Prostate gland (tissue), 2 donors: ENCODE results near the gene ABLIM3. TPM values are rescaled to one million over a fixed set of nuclear protein-coding genes. Genes with fewer than 3 reads are reported as not detected.

Source experiments
- DNase-seq: peaks from one replicate; pipeline ENCODE4 v3.0.0-alpha.2; 2019; ENCODE audit warnings: low spot score
- H3K27ac ChIP-seq, 2 donors: fragments of 200-600 bp; sonication (generic); 2 replicates each; pipeline ENCODE4 v1.5.1; 2017 to 2019
- H3K27me3 ChIP-seq: fragments of 200-600 bp; sonication (generic); replicated peaks from 2 replicates; pipeline ENCODE4 v1.5.1; 2019; ENCODE audit not compliant: insufficient read depth
- H3K36me3 ChIP-seq, 2 donors: fragments of 200-600 bp; sonication (generic); 1 replicate in 1 of 2; 2 replicates in 1 of 2; pipeline versions ENCODE4 v1.5.1 to v1.8.1; 2017 to 2019
- H3K4me1 ChIP-seq: fragments of 200-600 bp; sonication (generic); replicated peaks from 2 replicates; pipeline ENCODE4 v1.5.1; 2019
- H3K4me3 ChIP-seq, 2 donors: fragments of 200-600 bp; sonication (generic); 2 replicates each; pipeline ENCODE4 v1.5.1; 2017 to 2019
- H3K9me3 ChIP-seq: fragments of 200-600 bp; sonication (generic); 2 replicates; pipeline ENCODE4 v1.5.1; 2017
- POLR2A ChIP-seq: fragments of 450-650 bp; IDR thresholded peaks from one replicate; pipeline ENCODE4 v1.6.1; 2016; ENCODE audit warnings: antibody characterized with exemption, mild to moderate bottlenecking
- POLR2AphosphoS5 ChIP-seq: sonication (generic); formaldehyde crosslinking; IDR thresholded peaks from one replicate; pipeline ENCODE4 v1.6.1; 2017; ENCODE audit warnings: antibody characterized with exemption
- WGBS: methylation state at CpG from one replicate; pipeline ENCODE4 v1.1.5; 2018; 5-methylcytosine and 5-hydroxymethylcytosine counted together
- intact Hi-C: fragments of 100-400 bp; cut with DNase I; formaldehyde crosslinking; loops from one replicate; pipeline ENCODE4 v1.14.2; 2022
- total RNA-seq, 2 donors: library from RNA; depleted of rRNA; stranded (reverse); fragments of >200 nt; gene quantifications; one replicate each; pipeline ENCODE4 v1.1.0, GENCODE V29; 2016
- TF ChIP-seq, protein P1 (sequence below), 4 experiments: fragments of 200-600 bp in 2 of 4; fragments of 450-650 bp in 2 of 4; sonication (generic) in 2 of 4; IDR thresholded peaks; 1 replicate in 3 of 4; 2 replicates in 1 of 4; pipeline ENCODE4 v1.5.1; 2016 to 2019; ENCODE audit warnings: antibody characterized with exemption in 4 of 4, mild to moderate bottlenecking in 2 of 4, moderate library complexity in 2 of 4

The ABLIM3 gene
- total RNA-seq, 2 donors from 2014 or later, result 9.0 to 11.7 TPM

GRCh38 chr5:149164731-149165130 lies 23.4 kb downstream of the ABLIM3 start:
- Histone ChIP-seq H3K27me3 (no peaks in the 10 kb centered on the region), H3K27ac (no peak overlapping the region)
- intact Hi-C loops, result no loop called here

GRCh38 chr5:149166128-149166527 lies 24.8 kb downstream of the ABLIM3 start:
- no peak overlapping the region for H3K4me3 ChIP-seq
- H3K36me3 ChIP-seq, result no peaks in the 10 kb centered on the region
- no peak for DNase-seq
- no peak for TF ChIP-seq POLR2A
- no peak for TF ChIP-seq POLR2AphosphoS5
- TF ChIP-seq, protein P1, sequence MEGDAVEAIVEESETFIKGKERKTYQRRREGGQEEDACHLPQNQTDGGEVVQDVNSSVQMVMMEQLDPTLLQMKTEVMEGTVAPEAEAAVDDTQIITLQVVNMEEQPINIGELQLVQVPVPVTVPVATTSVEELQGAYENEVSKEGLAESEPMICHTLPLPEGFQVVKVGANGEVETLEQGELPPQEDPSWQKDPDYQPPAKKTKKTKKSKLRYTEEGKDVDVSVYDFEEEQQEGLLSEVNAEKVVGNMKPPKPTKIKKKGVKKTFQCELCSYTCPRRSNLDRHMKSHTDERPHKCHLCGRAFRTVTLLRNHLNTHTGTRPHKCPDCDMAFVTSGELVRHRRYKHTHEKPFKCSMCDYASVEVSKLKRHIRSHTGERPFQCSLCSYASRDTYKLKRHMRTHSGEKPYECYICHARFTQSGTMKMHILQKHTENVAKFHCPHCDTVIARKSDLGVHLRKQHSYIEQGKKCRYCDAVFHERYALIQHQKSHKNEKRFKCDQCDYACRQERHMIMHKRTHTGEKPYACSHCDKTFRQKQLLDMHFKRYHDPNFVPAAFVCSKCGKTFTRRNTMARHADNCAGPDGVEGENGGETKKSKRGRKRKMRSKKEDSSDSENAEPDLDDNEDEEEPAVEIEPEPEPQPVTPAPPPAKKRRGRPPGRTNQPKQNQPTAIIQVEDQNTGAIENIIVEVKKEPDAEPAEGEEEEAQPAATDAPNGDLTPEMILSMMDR (IDR thresholded peaks at IDR 0.05), result no peak
- intact Hi-C loops, result no loop called here
- H3K27me3 ChIP-seq, result no peaks in the 10 kb centered on the region
- peaks cover 5% of the 10 kb centered on the region for H3K4me1 ChIP-seq
- H3K9me3 ChIP-seq, result no peaks in the 10 kb centered on the region
- H3K27ac ChIP-seq, result no peak overlapping the region

More at GRCh38 chr5:149164731-149165130, 23.4 kb downstream of the ABLIM3 start:
- H3K4me1 ChIP-seq, result peaks cover 9% of the 10 kb centered on the region
- 100% methylated on average over 1 of the region's 1 CpG for WGBS
- no peaks in the 10 kb centered on the region for H3K9me3 ChIP-seq
- no peak overlapping the region for H3K4me3 ChIP-seq
- no peak for DNase-seq
- H3K36me3 ChIP-seq, result no peaks in the 10 kb centered on the region
- no peak for TF ChIP-seq POLR2A
- TF ChIP-seq, protein P1 (IDR thresholded peaks at IDR 0.05), result no peak

DNA sequence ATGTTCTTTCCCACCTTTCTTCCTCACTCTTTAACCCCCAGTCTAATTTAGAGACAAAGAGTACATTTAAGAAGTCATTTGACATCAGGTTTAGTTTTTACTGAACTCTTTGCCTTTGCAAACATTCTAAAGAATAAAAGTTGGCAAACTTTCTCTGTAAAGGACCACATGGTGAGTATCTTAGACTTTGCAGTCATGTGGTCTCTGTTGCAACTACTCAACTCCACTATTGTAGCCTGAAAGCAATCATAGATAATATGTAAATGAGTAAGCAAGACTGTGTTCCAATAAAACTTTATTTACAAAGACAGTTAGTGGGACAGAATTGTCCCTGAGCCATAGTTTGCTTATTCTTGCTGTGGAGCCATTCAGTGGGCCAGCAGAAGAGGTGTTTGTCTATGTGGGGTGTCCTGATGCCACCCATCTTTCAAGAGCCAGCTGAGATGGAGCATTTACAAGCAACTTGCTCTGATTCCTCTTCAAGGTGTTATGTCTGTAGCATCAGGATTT lies 25.4 kb downstream of the ABLIM3 start:
- no peaks in the 10 kb centered on the region for H3K9me3 ChIP-seq
- no peaks in the 10 kb centered on the region for H3K27me3 ChIP-seq
- intact Hi-C loops, result no loop called here
- H3K4me1 ChIP-seq, result peaks cover under 1% of the 10 kb centered on the region
- no peak for TF ChIP-seq POLR2A
- TF ChIP-seq POLR2AphosphoS5, result no peak
- TF ChIP-seq, protein P1 (IDR thresholded peaks at IDR 0.05), result no peak
- no peak for DNase-seq
- H3K36me3 ChIP-seq, result no peaks in the 10 kb centered on the region
- H3K27ac ChIP-seq, result no peak overlapping the region
- no peak overlapping the region for H3K4me3 ChIP-seq

DNA sequence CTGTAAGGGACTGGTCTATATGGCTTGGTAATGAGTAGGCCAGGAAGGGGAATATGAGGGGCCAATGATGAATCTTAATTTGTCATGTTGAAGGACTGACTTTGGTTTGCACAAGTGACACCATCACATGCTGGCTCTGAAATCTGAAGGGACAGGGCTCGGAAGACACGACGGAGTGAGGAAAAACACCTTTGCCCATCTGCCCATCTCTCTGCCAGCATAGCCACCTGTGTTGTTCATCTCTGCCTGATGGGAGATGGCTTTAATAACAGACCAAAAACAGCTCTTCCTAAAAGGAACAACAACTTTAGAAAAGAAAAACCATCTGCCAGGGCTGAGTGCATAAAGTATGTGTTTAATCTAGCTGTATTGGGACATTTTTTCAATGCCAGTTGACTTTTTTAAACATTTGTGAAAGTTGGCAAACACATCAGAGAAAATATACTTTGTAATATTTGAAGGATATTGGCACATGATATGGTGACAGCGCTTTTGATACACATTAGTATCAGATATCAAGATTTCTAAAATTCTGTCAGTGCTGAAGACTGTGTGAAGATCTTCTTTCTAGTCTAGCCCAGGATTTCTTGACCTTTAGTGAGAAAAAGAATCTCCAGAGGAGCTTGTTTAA lies 27.1 kb downstream of the ABLIM3 start:
- DNase-seq, result no peak
- TF ChIP-seq POLR2A (no peak), POLR2AphosphoS5 (no peak)
- TF ChIP-seq, protein P1 (IDR thresholded peaks at IDR 0.05), result no peak
- H3K27me3 ChIP-seq, result no peaks in the 10 kb centered on the region
- no peak overlapping the region for H3K4me3 ChIP-seq
- H3K27ac ChIP-seq, result no peak overlapping the region
- 99% methylated on average over 4 of the region's 4 CpGs for whole genome bisulfite sequencing
- no peaks in the 10 kb centered on the region for H3K36me3 ChIP-seq
- no peaks in the 10 kb centered on the region for H3K9me3 ChIP-seq
- H3K4me1 ChIP-seq, result no peaks in the 10 kb centered on the region
- intact Hi-C loops, result no loop called here

GRCh38 chr5:149170299-149170698 lies 29.0 kb downstream of the ABLIM3 start:
- H3K9me3 ChIP-seq, result no peaks in the 10 kb centered on the region
- H3K4me1 ChIP-seq, result no peaks in the 10 kb centered on the region
- H3K36me3 ChIP-seq, result no peaks in the 10 kb centered on the region
- H3K27ac ChIP-seq, result no peak overlapping the region
- TF ChIP-seq POLR2AphosphoS5 (no peak), POLR2A (no peak)
- TF ChIP-seq, protein P1 (IDR thresholded peaks at IDR 0.05), result no peak
- no peak overlapping the region for H3K4me3 ChIP-seq
- WGBS, result 88% methylated on average over 3 of the region's 3 CpGs
- no peak for DNase-seq
- no peaks in the 10 kb centered on the region for H3K27me3 ChIP-seq
- intact Hi-C loops, result no loop called here
